Coronary artery (tissue), 2 donors: ENCODE data around the gene CLDN19.
"Not testable (repeated sequence)": the region's sequence is repeated elsewhere in the genome, so short reads cannot be mapped to it uniquely, and the experiment has no call there.

ENCODE experiments used
- DNase-seq: peaks from one replicate; pipeline ENCODE4 v3.0.0-alpha.2; 2017; ENCODE audit warnings: low spot score
- H3K27ac ChIP-seq, 2 donors: fragments of 200-600 bp; sonication (generic); one replicate each; pipeline ENCODE4 v1.5.1; 2016 to 2019
- H3K4me3 ChIP-seq: fragments of 200-600 bp; sonication (generic); 2 replicates; pipeline ENCODE4 v1.5.1; 2016; ENCODE audit warnings: mild to moderate bottlenecking, moderate library complexity
- TF ChIP-seq, protein P1 (sequence below): fragments of 200-600 bp; sonication (generic); IDR thresholded peaks from one replicate; pipeline ENCODE4 v1.5.1; 2019; ENCODE audit warnings: antibody characterized with exemption

The CLDN19 gene

GRCh38 chr1:42723511-42723910, 16.5 kb downstream of the CLDN19 start:
- no peak overlapping the region for H3K4me3 ChIP-seq
- no peak overlapping the region for H3K27ac ChIP-seq
- DNase-seq, result no peak
- TF ChIP-seq, protein P1, sequence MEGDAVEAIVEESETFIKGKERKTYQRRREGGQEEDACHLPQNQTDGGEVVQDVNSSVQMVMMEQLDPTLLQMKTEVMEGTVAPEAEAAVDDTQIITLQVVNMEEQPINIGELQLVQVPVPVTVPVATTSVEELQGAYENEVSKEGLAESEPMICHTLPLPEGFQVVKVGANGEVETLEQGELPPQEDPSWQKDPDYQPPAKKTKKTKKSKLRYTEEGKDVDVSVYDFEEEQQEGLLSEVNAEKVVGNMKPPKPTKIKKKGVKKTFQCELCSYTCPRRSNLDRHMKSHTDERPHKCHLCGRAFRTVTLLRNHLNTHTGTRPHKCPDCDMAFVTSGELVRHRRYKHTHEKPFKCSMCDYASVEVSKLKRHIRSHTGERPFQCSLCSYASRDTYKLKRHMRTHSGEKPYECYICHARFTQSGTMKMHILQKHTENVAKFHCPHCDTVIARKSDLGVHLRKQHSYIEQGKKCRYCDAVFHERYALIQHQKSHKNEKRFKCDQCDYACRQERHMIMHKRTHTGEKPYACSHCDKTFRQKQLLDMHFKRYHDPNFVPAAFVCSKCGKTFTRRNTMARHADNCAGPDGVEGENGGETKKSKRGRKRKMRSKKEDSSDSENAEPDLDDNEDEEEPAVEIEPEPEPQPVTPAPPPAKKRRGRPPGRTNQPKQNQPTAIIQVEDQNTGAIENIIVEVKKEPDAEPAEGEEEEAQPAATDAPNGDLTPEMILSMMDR, result no peak

GRCh38 chr1:42722403-42722802, 17.6 kb downstream of the CLDN19 start:
- H3K4me3 ChIP-seq, H3K27ac ChIP-seq, DNase-seq: not testable (repeated sequence)

DNA sequence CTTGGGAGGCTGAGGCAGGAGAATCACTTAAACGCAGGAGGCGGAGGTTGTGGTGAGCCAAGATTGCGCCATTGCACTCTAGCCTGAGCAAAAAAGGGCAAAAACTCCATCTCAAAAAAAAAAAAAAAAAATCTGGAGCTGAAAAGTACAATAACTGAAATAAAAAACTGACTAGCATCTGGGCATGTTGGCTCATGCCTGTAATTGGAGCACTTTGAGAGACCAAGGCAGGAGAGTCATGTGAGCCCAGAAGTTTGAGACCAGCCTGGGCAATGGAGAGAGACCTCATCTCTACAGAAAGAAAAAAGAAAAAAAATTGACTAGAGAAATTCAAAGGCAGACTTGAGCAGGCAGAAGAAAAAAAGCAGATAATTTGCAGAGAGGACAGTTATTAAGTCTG, 18.1 kb downstream of the CLDN19 start:
- H3K4me3 ChIP-seq, result no peak overlapping the region
- DNase-seq, result no peak
- no peak overlapping the region for H3K27ac ChIP-seq
- TF ChIP-seq, protein P1, result no peak

- Histone ChIP-seq H3K4me3 (no peak overlapping the region), H3K27ac (no peak overlapping the region)
- TF ChIP-seq, protein P1, result no peak
- no peak for DNase-seq
Measured at GRCh38 chr1:42720868-42721267, 19.2 kb downstream of the CLDN19 start.

GRCh38 chr1:42714441-42714840, 25.6 kb downstream of the CLDN19 start:
- not testable (repeated sequence) for DNase-seq, H3K4me3 ChIP-seq, H3K27ac ChIP-seq

DNA sequence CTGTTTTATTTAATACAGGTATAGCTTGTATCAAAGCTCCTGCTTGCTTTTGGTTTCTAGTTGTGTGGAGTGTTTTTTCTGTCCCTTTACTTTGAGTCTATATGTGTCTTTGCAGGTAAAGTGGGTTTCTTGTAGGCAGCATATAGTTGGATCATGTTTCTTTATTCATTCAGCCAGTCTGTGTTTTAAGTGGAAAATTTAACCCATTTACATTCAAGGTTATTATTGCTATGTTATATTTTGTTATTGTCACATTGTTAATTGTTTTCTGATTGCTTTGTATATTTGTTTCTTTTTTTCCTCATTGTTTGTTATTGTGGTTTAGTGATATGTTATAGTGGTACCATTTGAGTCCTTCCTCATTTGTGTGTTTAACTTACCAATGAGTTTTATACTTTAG, 26.7 kb downstream of the CLDN19 start:
- no peak overlapping the region for H3K4me3 ChIP-seq
- no peak overlapping the region for H3K27ac ChIP-seq
- TF ChIP-seq, protein P1, result no peak
- DNase-seq, result no peak

DNA sequence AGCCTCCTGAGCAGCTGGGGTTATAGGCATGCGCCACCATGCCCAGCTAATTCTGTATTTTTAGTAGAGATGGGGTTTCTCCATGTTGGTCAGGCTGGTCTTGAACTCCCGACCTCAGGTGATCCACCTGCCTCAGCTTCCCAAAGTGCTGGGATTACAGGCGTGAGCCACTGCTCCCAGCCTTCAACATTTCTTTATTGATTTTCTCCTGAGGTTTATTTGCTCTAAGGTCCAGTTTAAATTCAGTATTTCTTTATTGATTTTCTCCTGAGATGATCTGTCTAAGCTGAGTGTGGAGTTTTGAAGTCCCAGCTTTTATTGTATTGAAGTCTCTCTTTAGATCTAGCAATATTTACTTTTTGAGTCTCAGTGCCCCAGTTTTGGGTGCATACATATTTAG, 27.2 kb downstream of the CLDN19 start:
- not testable (repeated sequence) for DNase-seq, H3K27ac ChIP-seq, H3K4me3 ChIP-seq

- H3K4me3 ChIP-seq, result no peak overlapping the region
- no peak overlapping the region for H3K27ac ChIP-seq
- DNase-seq, result no peak
- TF ChIP-seq, protein P1, result no peak
Measured at GRCh38 chr1:42703888-42704464, 36.1 kb downstream of the CLDN19 start.

DNA sequence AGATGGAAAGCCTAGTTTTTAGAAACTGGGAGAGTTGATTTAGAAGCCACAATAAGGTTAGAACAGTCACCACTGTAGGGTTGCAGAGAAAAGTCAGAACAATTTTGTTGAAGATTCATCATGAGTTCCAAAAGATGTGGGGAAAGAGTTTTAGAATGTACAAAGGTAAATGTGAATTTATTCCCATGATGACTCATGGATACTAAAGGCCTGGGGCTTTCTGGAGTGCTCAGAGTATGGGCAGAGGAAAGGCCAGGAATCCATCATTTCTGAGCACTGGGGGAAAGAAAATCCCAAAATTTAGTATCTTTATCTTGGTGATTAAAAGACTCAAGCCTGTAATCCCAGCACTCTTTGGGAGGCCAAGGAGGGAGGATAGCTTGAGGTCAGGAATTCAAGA, 40.0 kb downstream of the CLDN19 start:
- no peak overlapping the region for H3K4me3 ChIP-seq
- TF ChIP-seq, protein P1, result no peak
- no peak overlapping the region for H3K27ac ChIP-seq
- DNase-seq, result no peak
